Epithelial cell of esophagus (primary cell): ENCODE data around the gene ANKRD16.
A peak's percentile ranks its signal among the peaks of the same experiment; 100 is the strongest.
"Not testable (repeated sequence)": the region's sequence is repeated elsewhere in the genome, so short reads cannot be mapped to it uniquely, and the experiment has no call there.

Experiments used
- DNase-seq: peaks from one replicate; pipeline ENCODE4 v3.0.0; 2010; ENCODE audit warnings: low read depth
- H3K4me3 ChIP-seq: 2 replicates; pipeline ENCODE4 v1.5.1; 2011; ENCODE audit warnings: mild to moderate bottlenecking, low read length, control low read depth
- TF ChIP-seq, protein P1 (sequence below): IDR thresholded peaks from 2 replicates; pipeline ENCODE4 v1.5.1; 2011; ENCODE audit warnings: low read depth, mild to moderate bottlenecking, low read length, control low read depth, inconsistent platforms; ENCODE audit not compliant: insufficient read depth; ENCODE audit errors: missing control alignments

ANKRD16 gene

DNA sequence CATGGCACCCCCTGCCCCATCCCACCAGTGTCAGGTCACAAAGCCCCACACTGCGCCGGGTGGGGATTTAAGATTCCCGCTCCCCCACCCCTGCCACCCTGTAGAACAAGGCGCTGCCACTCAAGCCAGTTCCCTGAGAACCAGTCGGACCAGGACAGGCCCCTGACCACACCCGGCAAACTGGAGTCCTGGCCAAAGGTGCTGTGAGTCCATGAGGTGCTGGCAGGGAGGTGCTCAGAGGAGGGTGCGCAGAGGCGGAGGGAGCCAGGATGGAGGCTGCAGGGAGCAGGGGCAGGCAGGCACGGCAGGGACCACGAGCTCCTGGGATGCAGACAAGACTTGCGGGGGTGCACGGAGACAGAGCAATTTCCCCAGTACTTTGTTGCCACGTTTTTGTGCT is 56.7 kb downstream of the ANKRD16 start:
- DNase-seq = peak; percentile 53
- no peak overlapping the region for H3K4me3 ChIP-seq
- TF ChIP-seq, protein P1, sequence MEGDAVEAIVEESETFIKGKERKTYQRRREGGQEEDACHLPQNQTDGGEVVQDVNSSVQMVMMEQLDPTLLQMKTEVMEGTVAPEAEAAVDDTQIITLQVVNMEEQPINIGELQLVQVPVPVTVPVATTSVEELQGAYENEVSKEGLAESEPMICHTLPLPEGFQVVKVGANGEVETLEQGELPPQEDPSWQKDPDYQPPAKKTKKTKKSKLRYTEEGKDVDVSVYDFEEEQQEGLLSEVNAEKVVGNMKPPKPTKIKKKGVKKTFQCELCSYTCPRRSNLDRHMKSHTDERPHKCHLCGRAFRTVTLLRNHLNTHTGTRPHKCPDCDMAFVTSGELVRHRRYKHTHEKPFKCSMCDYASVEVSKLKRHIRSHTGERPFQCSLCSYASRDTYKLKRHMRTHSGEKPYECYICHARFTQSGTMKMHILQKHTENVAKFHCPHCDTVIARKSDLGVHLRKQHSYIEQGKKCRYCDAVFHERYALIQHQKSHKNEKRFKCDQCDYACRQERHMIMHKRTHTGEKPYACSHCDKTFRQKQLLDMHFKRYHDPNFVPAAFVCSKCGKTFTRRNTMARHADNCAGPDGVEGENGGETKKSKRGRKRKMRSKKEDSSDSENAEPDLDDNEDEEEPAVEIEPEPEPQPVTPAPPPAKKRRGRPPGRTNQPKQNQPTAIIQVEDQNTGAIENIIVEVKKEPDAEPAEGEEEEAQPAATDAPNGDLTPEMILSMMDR = no peak

DNA sequence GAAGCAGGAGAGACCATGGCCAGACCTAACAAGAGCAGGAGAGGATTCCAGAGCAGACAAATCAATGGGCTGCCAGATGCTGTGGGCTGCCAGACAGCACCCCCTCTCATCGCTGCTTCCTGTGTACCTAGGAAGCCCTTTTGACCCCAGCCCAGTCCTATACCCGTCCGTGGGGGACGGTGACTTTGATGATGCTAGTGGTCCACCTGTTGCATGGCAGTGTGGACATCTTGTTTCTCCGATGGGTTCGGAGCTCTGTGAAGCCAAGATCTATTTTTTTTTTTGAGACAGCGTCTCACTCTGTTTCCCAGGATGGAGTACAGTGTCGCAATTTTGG is 58.3 kb downstream of the ANKRD16 start:
- no peak for DNase-seq
- no peak overlapping the region for H3K4me3 ChIP-seq
- TF ChIP-seq, protein P1 = no peak

DNA sequence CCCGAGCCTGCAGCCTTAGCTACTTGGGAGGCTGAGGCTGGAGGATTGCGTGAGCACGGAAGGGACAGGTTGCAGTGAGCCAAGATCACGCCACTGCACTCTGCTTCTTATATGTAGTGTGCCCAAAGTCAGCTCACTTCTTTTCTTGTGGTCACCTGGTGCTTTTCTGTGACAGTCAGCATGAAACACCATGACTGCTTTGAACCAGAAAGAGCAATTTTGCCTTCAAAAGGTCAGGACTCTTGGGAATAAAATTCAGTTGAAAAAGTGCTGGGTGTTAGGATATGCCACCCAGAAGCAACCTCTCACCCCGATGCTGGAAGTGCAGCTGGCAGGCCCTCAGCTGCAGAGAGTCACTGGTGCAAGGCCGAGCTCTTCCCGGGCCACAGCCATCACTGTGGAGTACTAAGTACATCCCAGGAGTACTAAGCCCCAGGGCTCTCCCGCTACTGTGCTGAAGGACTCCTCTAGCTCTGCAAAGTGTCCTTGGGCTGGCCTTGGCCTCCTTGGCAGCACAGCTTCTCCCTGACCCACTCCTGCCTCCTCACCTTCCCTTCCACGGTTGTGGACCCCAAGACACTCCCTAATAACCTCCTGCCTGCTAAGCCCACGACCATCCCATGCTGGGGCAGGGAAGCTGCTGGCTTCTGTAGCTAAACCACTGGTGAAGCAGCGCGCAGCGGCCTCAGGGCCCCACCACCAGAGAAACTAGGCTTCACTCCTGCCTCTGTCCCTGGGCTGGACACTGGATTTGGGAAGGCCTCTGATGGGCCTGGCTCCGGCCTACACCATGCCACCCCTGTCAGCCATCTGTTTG is 58.9 kb downstream of the ANKRD16 start:
- TF ChIP-seq, protein P1 = no peak
- DNase-seq = no peak
- H3K4me3 ChIP-seq = no peak overlapping the region

DNA sequence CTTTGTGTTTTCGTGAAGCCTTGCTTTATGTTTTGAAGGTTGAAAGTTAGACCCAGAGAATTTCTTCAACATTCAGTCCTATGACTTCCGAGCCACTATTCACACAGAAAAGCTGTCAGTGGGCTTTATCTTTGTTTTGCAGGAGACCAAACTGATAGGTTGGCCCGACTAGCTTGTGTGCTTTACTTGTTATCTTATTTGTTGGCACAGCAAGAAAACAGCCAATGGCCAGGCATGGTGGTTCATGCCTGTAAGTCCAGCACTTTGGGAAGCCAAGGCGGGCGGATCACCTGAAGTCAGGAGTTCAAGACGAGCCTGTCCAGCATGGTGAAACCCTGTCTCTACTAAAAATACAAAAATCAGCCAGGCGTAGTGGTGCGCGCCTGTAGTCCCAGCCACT is 60.4 kb downstream of the ANKRD16 start:
- no peak overlapping the region for H3K4me3 ChIP-seq
- TF ChIP-seq, protein P1 = no peak
- DNase-seq = no peak

DNA sequence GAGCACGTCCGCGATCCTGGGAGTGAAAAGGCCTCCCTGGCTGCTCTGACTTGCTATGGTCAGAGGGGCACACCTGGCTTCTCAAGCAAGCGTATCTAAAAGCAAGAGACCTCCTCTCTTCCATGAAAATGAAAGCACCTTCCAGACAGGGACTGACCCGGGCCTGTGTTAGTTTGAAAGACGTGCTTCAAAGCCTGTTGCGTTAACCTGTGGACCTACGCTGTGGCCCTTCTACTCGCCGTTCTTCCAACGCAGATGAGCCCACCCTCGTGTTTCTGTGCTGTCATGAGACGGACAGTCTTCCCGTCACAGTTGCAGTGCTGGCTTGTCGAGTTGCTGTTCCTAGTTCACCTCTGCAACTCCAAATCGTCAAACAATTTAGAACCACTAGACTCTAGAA is 61.0 kb downstream of the ANKRD16 start:
- DNase-seq = no peak
- H3K4me3 ChIP-seq = no peak overlapping the region
- TF ChIP-seq, protein P1 = no peak

DNA sequence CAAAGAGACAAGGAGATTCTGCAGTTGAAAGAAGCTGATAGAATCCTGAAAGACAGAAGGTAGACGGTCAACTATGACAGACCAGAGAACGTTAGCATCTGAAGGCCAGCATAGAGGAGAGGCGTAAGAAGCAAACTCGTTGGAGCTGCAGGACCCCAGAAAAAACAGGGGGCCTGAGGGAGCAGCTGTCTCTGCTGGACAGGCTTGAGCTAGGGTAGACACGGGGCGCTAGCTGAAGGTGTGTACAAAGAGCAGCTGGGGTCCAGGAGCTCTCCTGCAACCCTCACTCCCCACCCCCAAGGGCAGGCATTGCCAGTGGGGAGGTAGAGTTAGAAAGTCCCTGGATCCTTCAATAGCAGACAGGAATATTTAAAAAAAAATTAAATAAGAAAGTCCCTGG is 61.9 kb downstream of the ANKRD16 start:
- DNase-seq = no peak
- H3K4me3 ChIP-seq = no peak overlapping the region
- TF ChIP-seq, protein P1 = no peak

DNA sequence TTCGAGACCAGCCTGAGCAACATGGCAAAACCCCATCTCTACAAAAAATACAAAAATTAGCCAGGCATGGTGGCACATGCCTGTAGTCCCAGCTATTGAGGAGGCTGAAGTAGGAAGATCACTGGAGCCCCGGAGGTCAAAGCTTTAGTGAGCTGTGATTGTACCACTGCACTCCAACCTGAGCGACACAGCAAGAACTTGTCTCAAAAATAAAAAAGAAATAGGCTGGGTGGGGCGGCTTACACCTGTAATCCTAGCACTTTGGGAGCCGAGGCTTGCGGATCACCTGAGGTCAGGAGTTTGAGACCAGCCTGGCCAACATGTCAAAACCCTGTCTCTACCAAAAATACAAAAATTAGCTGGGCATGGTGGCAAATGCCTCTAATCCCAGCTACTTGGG is 63.2 kb downstream of the ANKRD16 start:
- H3K4me3 ChIP-seq, DNase-seq: not testable (repeated sequence)

DNA sequence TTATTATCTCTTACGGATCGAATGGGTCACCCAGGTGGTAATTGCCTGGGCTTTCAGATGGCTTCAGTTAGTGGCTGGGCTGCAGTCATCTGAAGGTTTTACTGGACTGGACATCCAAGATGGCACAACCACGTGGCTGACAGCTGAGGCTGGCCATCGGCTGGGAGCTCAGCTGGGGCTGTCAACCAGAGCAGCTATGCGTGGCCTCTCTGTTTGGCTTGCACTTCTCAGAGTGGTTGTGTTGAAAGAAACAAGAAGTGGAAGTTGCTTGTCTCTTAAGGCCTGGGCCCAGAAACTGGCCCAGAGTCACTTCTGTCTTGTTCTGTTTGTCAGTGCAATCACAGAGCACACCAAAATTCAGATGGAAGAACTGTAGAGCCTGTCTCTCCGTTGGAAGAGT is 70.8 kb downstream of the ANKRD16 start:
- TF ChIP-seq, protein P1 = no peak
- no peak for DNase-seq
- no peak overlapping the region for H3K4me3 ChIP-seq
